Muscle of leg (tissue), 9 donors: ENCODE measurements around the gene LCE4A. TPM values are rescaled to one million over a fixed set of nuclear protein-coding genes. Genes with fewer than 3 reads are reported as not detected.

Experiments
- polyA plus RNA-seq, 8 donors: library from polyadenylated mRNA; unstranded; fragments of 120-200 nt; gene quantifications; one replicate each; pipeline versions ENCODE4 v1.2.1 to v1.2.3, GENCODE V29; 2013; ENCODE audit warnings: inconsistent platforms in 1 of 8, low replicate concordance in 1 of 8; ENCODE audit not compliant: insufficient read length in 8 of 8, insufficient read depth in 1 of 8
- total RNA-seq: library from RNA; stranded (reverse); fragments of 120-200 nt; gene quantifications from one replicate; pipeline ENCODE4 v1.2.4, GENCODE V29; 2013

The LCE4A gene
- total and polyA plus RNA-seq, 9 donors = not detected

Other genes with a start within 250 kb of the LCE4A start
- not detected for gene LCE5A, start 197.4 kb upstream of the LCE4A start, total RNA-seq
- gene LCE5A, start 197.4 kb upstream of the LCE4A start, polyA plus RNA-seq = not detected
- not detected for gene CRCT1, start 193.7 kb upstream of the LCE4A start, total RNA-seq
- not detected for gene CRCT1, start 193.7 kb upstream of the LCE4A start, polyA plus RNA-seq
- not detected for gene LCE3E, start 141.4 kb upstream of the LCE4A start, total RNA-seq
- gene LCE3E, start 141.4 kb upstream of the LCE4A start, polyA plus RNA-seq = not detected
- not detected for gene LCE3D, start 127.6 kb upstream of the LCE4A start, total RNA-seq
- gene LCE3D, start 127.6 kb upstream of the LCE4A start, polyA plus RNA-seq = not detected
- not detected for gene LCE3C, start 107.9 kb upstream of the LCE4A start, total RNA-seq
- gene LCE3C, start 107.9 kb upstream of the LCE4A start, polyA plus RNA-seq = not detected
- not detected for gene LCE3B, start 94.3 kb upstream of the LCE4A start, total RNA-seq
- gene LCE3B, start 94.3 kb upstream of the LCE4A start, polyA plus RNA-seq = not detected
- gene LCE3A, start 85.1 kb upstream of the LCE4A start, total RNA-seq = not detected
- gene LCE3A, start 85.1 kb upstream of the LCE4A start, polyA plus RNA-seq = not detected
- not detected for gene LCE2D, start 44.8 kb upstream of the LCE4A start, total RNA-seq
- gene LCE2D, start 44.8 kb upstream of the LCE4A start, polyA plus RNA-seq = not detected
- not detected for gene LCE2C, start 32.9 kb upstream of the LCE4A start, total RNA-seq
- gene LCE2C, start 32.9 kb upstream of the LCE4A start, polyA plus RNA-seq = not detected
- gene LCE2B, start 22.0 kb upstream of the LCE4A start, total RNA-seq = not detected
- gene LCE2B, start 22.0 kb upstream of the LCE4A start, polyA plus RNA-seq = not detected
- gene LCE2A, start 9.8 kb upstream of the LCE4A start, total RNA-seq = not detected
- gene LCE2A, start 9.8 kb upstream of the LCE4A start, polyA plus RNA-seq = not detected
- gene KPRP, start 49.9 kb downstream of the LCE4A start, total RNA-seq = not detected
- gene KPRP, start 49.9 kb downstream of the LCE4A start, polyA plus RNA-seq = not detected
- gene LCE1F, start 67.0 kb downstream of the LCE4A start, total RNA-seq = not detected
- gene LCE1F, start 67.0 kb downstream of the LCE4A start, polyA plus RNA-seq = not detected
- gene LCE1E, start 78.1 kb downstream of the LCE4A start, total RNA-seq = not detected
- gene LCE1E, start 78.1 kb downstream of the LCE4A start, polyA plus RNA-seq = not detected
- not detected for gene LCE1D, start 88.6 kb downstream of the LCE4A start, total RNA-seq
- gene LCE1D, start 88.6 kb downstream of the LCE4A start, polyA plus RNA-seq = not detected
- not detected for gene LCE1C, start 98.5 kb downstream of the LCE4A start, total RNA-seq
- not detected for gene LCE1C, start 98.5 kb downstream of the LCE4A start, polyA plus RNA-seq
- gene LCE1B, start 103.8 kb downstream of the LCE4A start, total RNA-seq = not detected
- not detected for gene LCE1B, start 103.8 kb downstream of the LCE4A start, polyA plus RNA-seq
- gene LCE1A, start 119.3 kb downstream of the LCE4A start, total RNA-seq = not detected
- not detected for gene LCE1A, start 119.3 kb downstream of the LCE4A start, polyA plus RNA-seq
- gene LCE6A, start 134.7 kb downstream of the LCE4A start, total RNA-seq = not detected
- gene LCE6A, start 134.7 kb downstream of the LCE4A start, polyA plus RNA-seq = not detected
- gene LCE7A, start 151.8 kb downstream of the LCE4A start, total RNA-seq = not detected
- gene LCE7A, start 151.8 kb downstream of the LCE4A start, polyA plus RNA-seq = not detected
- gene SMCP, start 170.2 kb downstream of the LCE4A start, total RNA-seq = not detected
- not detected for gene SMCP, start 170.2 kb downstream of the LCE4A start, polyA plus RNA-seq
- gene IVL, start 200.4 kb downstream of the LCE4A start, total RNA-seq = not detected
- 1 to 10 TPM in 1 of 8 donors, under 1 TPM in 3, not detected in 4; 0.11 to 8.1 (median 0.32) TPM for gene IVL, start 200.4 kb downstream of the LCE4A start, polyA plus RNA-seq
- gene SPRR5, start 239.0 kb downstream of the LCE4A start, total RNA-seq = not detected
- not detected for gene SPRR5, start 239.0 kb downstream of the LCE4A start, polyA plus RNA-seq